Common myeloid progenitor, CD34-positive (primary cell): ENCODE results near the gene DTYMK.

Experiments used
- CTCF ChIA-PET: fragments of 350-600 bp; sonication (Branson Sonifier 250); formaldehyde crosslinking; loops from one replicate; lab custom pipeline; 2021; ENCODE audit warnings: antibody characterized with exemption; lab: Charles Lee
- POLR2A ChIA-PET: fragments of 350-600 bp; sonication (Branson Sonifier 250); formaldehyde crosslinking; loops from one replicate; lab custom pipeline; 2021; ENCODE audit warnings: antibody characterized with exemption; lab: Charles Lee
- DNase-seq, 3 donors: peaks; one replicate each; pipeline versions ENCODE4 v3.0.0 to v3.0.0-alpha.2; 2013
- H3K27ac ChIP-seq, 2 experiments: 1 replicate in 1 of 2; 2 replicates in 1 of 2; pipeline ENCODE4 v1.7.0; 2013; ENCODE audit warnings: inconsistent platforms in 2 of 2, low read length in 2 of 2, mild to moderate bottlenecking in 2 of 2, low read depth in 1 of 2, moderate library complexity in 1 of 2; ENCODE audit not compliant: severe bottlenecking in 2 of 2, insufficient read depth in 1 of 2, poor library complexity in 1 of 2
- H3K27me3 ChIP-seq, 5 experiments: replicated peaks in 2 of 5; 1 replicate in 3 of 5; 2 replicates in 2 of 5; pipeline versions ENCODE4 v1.6.1 to v1.7.0; 2013; ENCODE audit warnings: low read length in 4 of 5, mild to moderate bottlenecking in 2 of 5, moderate library complexity in 2 of 5, inconsistent platforms in 1 of 5; ENCODE audit not compliant: insufficient read depth in 5 of 5, control insufficient read depth in 4 of 5
- H3K36me3 ChIP-seq, 4 experiments: 1 replicate in 2 of 4; 2 replicates in 2 of 4; pipeline versions ENCODE4 v1.6.1 to v1.7.0; 2013; ENCODE audit warnings: low read length in 3 of 4, control low read depth in 1 of 4, mild to moderate bottlenecking in 1 of 4; ENCODE audit not compliant: control insufficient read depth in 4 of 4, insufficient read depth in 4 of 4
- H3K4me1 ChIP-seq, 4 experiments: 1 replicate in 3 of 4; 2 replicates in 1 of 4; pipeline versions ENCODE4 v1.6.1 to v1.7.1; 2013; ENCODE audit warnings: low read length in 3 of 4, mild to moderate bottlenecking in 3 of 4, control low read depth in 1 of 4, inconsistent platforms in 1 of 4, moderate library complexity in 1 of 4; ENCODE audit not compliant: control insufficient read depth in 4 of 4, insufficient read depth in 4 of 4; ENCODE audit errors: control extremely low read depth in 1 of 4
- H3K4me3 ChIP-seq, 7 experiments: 1 replicate in 4 of 7; 2 replicates in 3 of 7; pipeline versions ENCODE4 v1.5.1 to v1.7.0; 2013; ENCODE audit warnings: mild to moderate bottlenecking in 7 of 7, low read length in 6 of 7, moderate library complexity in 6 of 7, inconsistent platforms in 2 of 7, low read depth in 2 of 7, control low read depth in 1 of 7; ENCODE audit not compliant: insufficient read depth in 4 of 7, control insufficient read depth in 1 of 7; ENCODE audit errors: extremely low read depth in 1 of 7
- H3K9me3 ChIP-seq, 5 experiments: 1 replicate in 4 of 5; 2 replicates in 1 of 5; pipeline versions ENCODE4 v1.6.1 to v1.7.1; 2013; ENCODE audit warnings: low read length in 4 of 5, mild to moderate bottlenecking in 2 of 5, inconsistent platforms in 1 of 5, low read depth in 1 of 5, moderate library complexity in 1 of 5; ENCODE audit not compliant: control insufficient read depth in 4 of 5, insufficient read depth in 2 of 5; ENCODE audit errors: control extremely low read depth in 1 of 5
- WGBS: methylation state at CpG from one replicate; pipeline ENCODE4 v1.1.5; 2013; ENCODE audit not compliant: insufficient coverage; 5-methylcytosine and 5-hydroxymethylcytosine counted together

DTYMK gene

DNA sequence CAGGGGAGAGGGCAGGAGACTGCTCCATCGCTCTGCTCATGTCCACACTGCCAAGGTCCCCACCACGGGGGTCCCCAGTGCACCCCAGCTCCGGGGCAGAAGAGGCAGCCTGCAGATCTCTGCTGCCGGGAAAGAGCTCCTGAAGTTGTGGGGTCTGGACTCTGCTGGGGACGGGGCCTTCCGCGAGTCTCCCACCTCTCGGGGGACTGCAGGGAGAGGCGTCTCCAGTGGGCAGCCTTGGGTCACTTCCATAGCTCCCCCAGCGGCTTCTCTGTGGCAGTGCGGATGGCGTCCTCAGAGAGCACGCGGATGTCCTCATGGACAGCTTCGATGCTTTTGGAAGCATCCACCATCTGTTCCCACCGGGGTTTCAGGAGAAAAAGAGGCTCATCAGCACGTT is 10.7 kb downstream of the DTYMK start:
- 97% methylated on average over 17 of the region's 17 CpGs for WGBS
- no peak for DNase-seq
- no peak overlapping the region for H3K4me3 ChIP-seq
- CTCF ChIA-PET = interaction anchor here (0.8 to 1.3 kb wide), 4 partner anchors 14 to 24 kb away, joined by 3 read pairs; no protein-coding TSS in a partner anchor
- POLR2A ChIA-PET = no interaction called here
- no peaks in the 10 kb centered on the region for H3K4me1 ChIP-seq
- H3K27ac ChIP-seq = no peak overlapping the region
- no peaks in the 10 kb centered on the region for H3K9me3 ChIP-seq
- no peaks in the 10 kb centered on the region for H3K27me3 ChIP-seq
- peaks cover 20 to 82% (median 58%) of the 10 kb centered on the region in 4 experiments for H3K36me3 ChIP-seq

- H3K27me3 ChIP-seq = no peaks in the 10 kb centered on the region
- CTCF ChIA-PET = no interaction called here
- H3K9me3 ChIP-seq = no peaks in the 10 kb centered on the region
- no peak overlapping the region for H3K4me3 ChIP-seq
- WGBS = 88% methylated on average over 16 of the region's 21 CpGs
- POLR2A ChIA-PET = no interaction called here
- DNase-seq = no peak
- H3K4me1 ChIP-seq = no peaks in the 10 kb centered on the region
- H3K27ac ChIP-seq = no peak overlapping the region
- H3K36me3 ChIP-seq = peaks cover 15 to 84% (median 61%) of the 10 kb centered on the region in 4 experiments
Observed at GRCh38 chr2:241673797-241674725, 12.6 kb downstream of the DTYMK start.

DNA sequence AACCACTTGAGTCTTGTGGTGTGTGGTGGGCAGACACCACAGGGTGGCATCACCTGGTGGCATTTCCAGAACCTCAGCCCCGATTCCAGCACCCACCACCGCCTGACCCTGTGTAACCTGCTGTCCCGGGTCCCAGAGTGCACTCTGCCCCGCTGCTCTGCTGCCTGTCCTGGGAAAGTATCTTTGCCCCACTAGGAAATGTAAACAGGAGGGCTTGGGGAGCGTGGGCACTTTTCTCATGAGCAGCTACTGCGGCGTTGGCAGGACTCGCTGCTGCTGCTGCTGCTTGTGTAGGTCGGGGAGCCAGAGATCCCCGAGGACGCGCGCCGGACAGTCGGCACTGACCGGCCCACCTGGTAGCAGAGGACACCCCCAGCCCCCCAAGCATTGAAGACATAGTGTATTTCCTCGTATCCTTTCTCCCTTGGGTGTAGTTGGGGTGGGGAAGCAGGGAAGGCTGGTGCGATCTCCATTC is 13.4 kb downstream of the DTYMK start:
- ChIA-PET POLR2A (no interaction called here), CTCF (no interaction called here)
- Histone ChIP-seq H3K4me3 (no peak overlapping the region), H3K27me3 (no peaks in the 10 kb centered on the region), H3K9me3 (no peaks in the 10 kb centered on the region), H3K27ac (no peak overlapping the region), H3K36me3 (peaks cover 15 to 86% (median 63%) of the 10 kb centered on the region in 4 experiments), H3K4me1 (no peaks in the 10 kb centered on the region)
- WGBS = 86% methylated on average over 18 of the region's 18 CpGs
- DNase-seq = no peak

- Histone ChIP-seq H3K9me3 (no peaks in the 10 kb centered on the region), H3K4me1 (no peaks in the 10 kb centered on the region), H3K27me3 (no peaks in the 10 kb centered on the region), H3K4me3 (no peak overlapping the region), H3K27ac (no peak overlapping the region), H3K36me3 (peaks cover 21 to 88% (median 66%) of the 10 kb centered on the region in 4 experiments)
- 96% methylated on average over 35 of the region's 42 CpGs for WGBS
- no peak for DNase-seq
- CTCF ChIA-PET = no interaction called here
- POLR2A ChIA-PET = no interaction called here
Observed at GRCh38 chr2:241672243-241673188, 14.1 kb downstream of the DTYMK start.

DNA sequence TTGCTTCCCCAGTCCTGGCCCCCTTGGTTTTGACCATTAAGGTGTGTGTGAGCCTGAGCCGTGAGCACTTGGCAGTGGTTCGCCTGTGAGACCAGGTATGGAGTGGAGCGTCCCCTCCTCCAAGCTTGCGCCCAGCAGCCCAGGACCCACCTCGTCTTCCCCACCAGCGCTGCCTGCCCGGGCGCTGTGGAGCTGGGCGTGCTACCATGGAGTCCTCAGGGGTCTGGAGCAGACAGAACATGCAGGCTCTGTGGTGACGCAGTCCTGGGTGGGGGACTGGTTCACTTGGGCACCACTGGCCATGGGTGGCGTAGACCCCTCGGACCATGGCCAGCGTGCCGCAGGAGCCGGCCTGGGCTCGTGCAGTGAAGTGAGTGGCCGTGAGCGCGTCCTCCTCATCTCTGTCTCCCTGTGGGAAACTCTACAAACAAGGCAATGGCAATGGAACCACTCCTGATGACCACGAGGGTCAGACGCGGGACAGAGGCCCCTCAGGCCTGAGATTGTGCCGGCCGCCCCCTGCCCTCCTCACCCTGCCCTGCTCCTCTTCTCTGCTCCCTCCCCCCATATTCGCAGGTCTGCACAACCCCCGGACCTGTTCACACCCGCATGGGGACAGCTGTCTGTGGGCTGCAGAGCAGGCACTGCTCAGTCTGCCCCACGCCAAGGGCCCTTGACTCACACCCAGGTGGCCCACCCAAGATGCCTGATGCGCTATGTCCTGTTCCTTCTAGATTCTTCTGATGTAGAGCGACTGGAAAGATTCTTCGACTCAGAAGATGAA is 15.0 kb downstream of the DTYMK start:
- Histone ChIP-seq H3K4me3 (no peak overlapping the region), H3K36me3 (peaks cover 19 to 87% (median 65%) of the 10 kb centered on the region in 4 experiments), H3K27me3 (no peaks in the 10 kb centered on the region), H3K9me3 (no peaks in the 10 kb centered on the region), H3K4me1 (no peaks in the 10 kb centered on the region), H3K27ac (no peak overlapping the region)
- DNase-seq = no peak
- ChIA-PET POLR2A (no interaction called here), CTCF (no interaction called here)
- 98% methylated on average over 25 of the region's 31 CpGs for WGBS

- Histone ChIP-seq H3K9me3 (no peaks in the 10 kb centered on the region), H3K27me3 (no peaks in the 10 kb centered on the region), H3K4me3 (no peak overlapping the region), H3K4me1 (no peaks in the 10 kb centered on the region), H3K27ac (no peak overlapping the region), H3K36me3 (peaks cover 20 to 82% (median 63%) of the 10 kb centered on the region in 4 experiments)
- CTCF ChIA-PET = interaction anchor here (1.2 to 1.4 kb wide), 2 partner anchors 11 to 64 kb away, joined by 3 to 5 read pairs; partner anchors contain the start of gene D2HGDH
- 91% methylated on average over 24 of the region's 31 CpGs for WGBS
- DNase-seq = no peak
- POLR2A ChIA-PET = no interaction called here
Observed at GRCh38 chr2:241670333-241671110, 16.1 kb downstream of the DTYMK start.
